NCI-H1417 treated with DMSO at 0.1 percent for 48 hours (cell line): ENCODE data around the gene C3.
A peak's percentile ranks its signal among the peaks of the same experiment; 100 is the strongest.
"Not testable (repeated sequence)": the region's sequence is repeated elsewhere in the genome, so short reads cannot be mapped to it uniquely, and the experiment has no call there.

Source experiments
- DNase-seq: peaks from one replicate; lab custom pipeline; 2025; lab: John Stamatoyannopoulos, UW

C3 gene

GRCh38 chr19:6720369-6721137 lies at the start of gene C3:
C3 (minus strand) TSS chr19:6720650; CDS start chr19:6720589, 61 bp downstream.
- no peak for DNase-seq

- no peak for DNase-seq
These were observed 48.7 kb upstream of the C3 start for GRCh38 chr19:6769006-6769619.

- no peak for DNase-seq
These were observed 47.9 kb upstream of the C3 start for GRCh38 chr19:6768236-6768785.

GRCh38 chr19:6767357-6768235 lies 47.1 kb upstream of the C3 start, which contains the start of gene SH2D3A:
SH2D3A (minus strand) TSS chr19:6767435; CDS start chr19:6763748, 3,687 bp downstream.
- DNase-seq = peak; percentile 36

GRCh38 chr19:6767081-6767356 lies 46.6 kb upstream of the C3 start:
- DNase-seq = no peak

- no peak for DNase-seq
These were observed 46.1 kb upstream of the C3 start for GRCh38 chr19:6766357-6767080.

GRCh38 chr19:6765738-6766356 lies 45.4 kb upstream of the C3 start:
- DNase-seq = no peak

GRCh38 chr19:6762253-6762797 lies 41.9 kb upstream of the C3 start:
- DNase-seq = not testable (repeated sequence)

GRCh38 chr19:6761053-6761676 lies 40.7 kb upstream of the C3 start:
- no peak for DNase-seq

- no peak for DNase-seq
These were observed 40.2 kb upstream of the C3 start for GRCh38 chr19:6760606-6761005.

GRCh38 chr19:6754653-6755463 lies 34.4 kb upstream of the C3 start:
- no peak for DNase-seq

GRCh38 chr19:6754136-6754535 lies 33.7 kb upstream of the C3 start:
- no peak for DNase-seq

- no peak for DNase-seq
These were observed 33.0 kb upstream of the C3 start for GRCh38 chr19:6753178-6754031.

GRCh38 chr19:6752256-6753177 lies 32.1 kb upstream of the C3 start:
- DNase-seq = no peak

GRCh38 chr19:6751189-6751588 lies 30.7 kb upstream of the C3 start:
- no peak for DNase-seq

GRCh38 chr19:6750062-6750461 lies 29.6 kb upstream of the C3 start:
- DNase-seq = no peak

- DNase-seq = not testable (repeated sequence)
These were observed 28.1 kb upstream of the C3 start for GRCh38 chr19:6748543-6748942.

GRCh38 chr19:6745965-6746364 lies 25.5 kb upstream of the C3 start:
- DNase-seq = no peak
